GM23248 (cell line): ENCODE data around the gene EML6.

Experiments used
- EZH2 ChIP-seq: fragments of 200-600 bp; sonication (generic); IDR thresholded peaks from 2 replicates; pipeline ENCODE4 v1.6.1; 2018; ENCODE audit warnings: antibody characterized with exemption, mild to moderate bottlenecking; ENCODE audit not compliant: insufficient read depth, poor library complexity, severe bottlenecking
- EZH2phosphoT487 ChIP-seq: fragments of 200-600 bp; sonication (generic); IDR thresholded peaks from 2 replicates; pipeline ENCODE4 v1.6.1; 2018; ENCODE audit warnings: antibody characterized with exemption, moderate library complexity, mild to moderate bottlenecking, low read depth; ENCODE audit not compliant: insufficient read depth

- TF ChIP-seq EZH2phosphoT487: no peak
- no peak for TF ChIP-seq EZH2
Measured at GRCh38 chr2:54872780-54873179, 149.3 kb downstream of the EML6 start.
